Stimulated activated memory B cell treated with anti-CD40 and anti-IgM and Interleukin-4, amounts not matched to agents 10 μg/mL and 1 μg/mL and 100 μg/mL, for 72 hours (primary cell): Measurements from ENCODE around the gene ADRA2B.
A peak's percentile ranks its signal among the peaks of the same experiment; 100 is the strongest.
"Not testable (repeated sequence)": the region's sequence is repeated elsewhere in the genome, so short reads cannot be mapped to it uniquely, and the experiment has no call there.

Experiments used
- ATAC-seq: fragments of 150-1000 bp; cut with Tn5 transposase; 2 replicates; pipeline ENCODE4 v1.10.0; 2021
- H3K27ac Mint-ChIP-seq: one replicate; pipeline ENCODE4 v1.8.0; 2022; ENCODE audit warnings: mild to moderate bottlenecking, mixed read lengths
- H3K27me3 Mint-ChIP-seq: one replicate; pipeline ENCODE4 v1.8.0; 2022; ENCODE audit warnings: mixed read lengths
- H3K36me3 Mint-ChIP-seq: one replicate; pipeline ENCODE4 v1.8.0; 2022; ENCODE audit warnings: mixed read lengths
- H3K4me1 Mint-ChIP-seq: one replicate; pipeline ENCODE4 v1.8.0; 2022; ENCODE audit warnings: mixed read lengths
- H3K4me3 Mint-ChIP-seq: one replicate; pipeline ENCODE4 v1.8.0; 2022; ENCODE audit warnings: mild to moderate bottlenecking, moderate library complexity, mixed read lengths
- H3K9me3 Mint-ChIP-seq: one replicate; pipeline ENCODE4 v1.8.0; 2022; ENCODE audit warnings: mixed read lengths

The ADRA2B gene

DNA sequence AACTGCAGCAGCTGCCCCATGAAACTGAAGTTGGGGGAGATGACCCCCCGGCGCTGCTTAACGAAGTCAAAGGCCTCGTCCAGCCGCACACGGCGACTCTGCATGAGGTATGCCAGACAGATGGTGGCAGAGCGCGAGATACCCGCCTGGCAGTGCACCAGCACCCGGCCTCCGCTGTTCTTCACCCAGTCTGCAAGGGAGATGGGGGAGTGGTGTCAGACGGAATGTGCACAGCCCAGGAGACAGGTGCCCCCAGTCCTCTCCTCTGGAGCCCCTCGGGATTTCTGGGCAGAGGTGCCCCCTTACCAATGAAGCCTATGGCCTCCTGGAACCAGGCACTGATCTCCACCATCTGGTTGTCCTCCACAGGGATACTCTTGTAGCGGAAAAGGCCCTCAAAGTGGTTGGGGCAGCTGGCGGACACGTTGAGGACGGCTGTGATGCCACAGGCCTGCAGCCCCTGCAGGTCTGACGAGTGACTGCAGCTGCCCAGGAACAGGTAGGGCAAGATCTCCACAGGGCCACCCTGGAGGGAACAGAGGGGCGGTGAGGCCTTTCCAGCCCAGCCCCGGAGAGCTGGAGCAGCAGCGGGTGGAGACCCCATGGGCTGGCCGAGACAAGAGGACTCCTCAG lies 27.6 kb upstream of the ADRA2B start:
- H3K4me3 Mint-ChIP-seq = peak overlapping the region; percentile 93
- no peaks in the 10 kb centered on the region for H3K9me3 Mint-ChIP-seq
- no peak for ATAC-seq
- peaks cover 82% of the 10 kb centered on the region for H3K4me1 Mint-ChIP-seq
- no peaks in the 10 kb centered on the region for H3K27me3 Mint-ChIP-seq
- H3K36me3 Mint-ChIP-seq = peaks cover 27% of the 10 kb centered on the region
- peak overlapping the region; percentile 96 for H3K27ac Mint-ChIP-seq

DNA sequence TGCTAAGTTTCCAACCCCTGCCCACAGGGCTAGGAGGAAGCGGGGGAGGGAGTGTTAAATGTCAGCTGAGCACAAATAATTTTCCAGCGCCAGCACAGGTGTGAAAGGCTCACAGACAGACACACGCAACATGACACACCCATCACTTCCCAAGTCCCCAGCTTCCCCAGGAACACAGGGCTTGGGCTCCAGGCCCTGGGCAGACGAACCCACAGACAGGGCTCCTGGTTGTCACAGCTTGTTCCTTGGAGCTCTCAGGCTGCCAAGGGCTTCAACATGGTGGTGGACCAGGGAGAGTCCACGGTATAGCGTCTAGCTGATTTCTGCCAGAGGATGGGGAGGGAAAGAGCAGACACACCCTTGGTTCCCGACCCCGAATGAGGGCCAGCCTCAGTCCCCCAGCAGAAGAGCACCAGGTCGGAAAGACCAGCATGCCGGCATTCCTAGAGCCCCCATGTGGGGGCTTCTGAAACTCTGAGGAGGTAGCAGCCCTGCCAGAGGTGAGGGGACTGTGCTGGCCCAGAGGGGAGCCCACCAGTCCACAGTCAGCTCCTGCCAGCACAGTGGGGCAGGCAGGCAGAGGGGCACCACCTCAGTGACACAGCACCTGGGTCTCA lies 27.0 kb upstream of the ADRA2B start:
- Mint-ChIP-seq H3K27me3 (no peaks in the 10 kb centered on the region), H3K36me3 (peaks cover 27% of the 10 kb centered on the region), H3K4me3 (peak overlapping the region; percentile 93), H3K9me3 (no peaks in the 10 kb centered on the region), H3K27ac (peak overlapping the region; percentile 96), H3K4me1 (peaks cover 82% of the 10 kb centered on the region)
- ATAC-seq = no peak

DNA sequence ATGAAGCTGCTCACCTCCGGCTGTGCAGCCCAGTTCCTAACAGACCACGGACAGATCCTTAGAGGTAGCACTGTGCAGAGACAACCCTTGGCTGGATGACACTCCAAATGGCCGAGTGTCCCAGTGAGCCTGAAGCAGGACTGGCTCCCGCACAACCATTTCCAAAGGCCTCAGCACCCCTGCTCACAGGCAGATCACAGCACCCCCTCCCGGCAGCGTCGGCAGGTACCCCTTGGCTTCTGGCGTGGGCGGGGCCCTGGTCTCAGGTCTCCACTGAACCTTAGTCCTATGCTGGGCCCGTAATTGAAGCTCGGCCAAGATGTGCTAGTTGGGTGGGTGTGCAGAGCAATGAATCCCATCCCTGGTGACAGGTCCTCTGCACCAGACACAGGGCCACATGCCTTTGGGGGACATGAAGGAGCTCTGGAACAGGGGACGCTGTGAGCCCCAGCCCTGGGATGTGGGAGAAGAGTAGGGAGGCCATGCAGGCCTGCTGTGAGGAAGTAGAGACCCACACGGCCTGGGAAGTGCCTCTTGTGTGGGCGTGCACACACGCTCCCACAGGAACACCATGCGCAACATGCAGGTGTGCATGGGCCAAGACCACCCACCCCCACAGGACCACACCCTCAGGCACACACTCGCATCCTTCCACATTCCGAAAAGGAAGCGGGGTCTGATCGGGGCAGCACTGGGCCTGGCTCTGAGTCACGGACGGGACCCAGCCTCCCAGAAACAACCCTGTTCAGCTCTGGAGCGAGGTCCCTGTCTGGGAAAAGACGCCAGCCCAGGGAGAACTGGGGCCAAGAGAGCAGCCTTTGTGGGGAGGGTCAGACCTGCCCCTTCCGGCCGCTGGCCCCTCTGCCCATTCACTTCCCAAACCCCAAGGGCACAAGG lies 26.1 kb upstream of the ADRA2B start:
- Mint-ChIP-seq H3K4me3 (peak overlapping the region; percentile 93), H3K9me3 (no peaks in the 10 kb centered on the region), H3K27me3 (no peaks in the 10 kb centered on the region), H3K36me3 (peaks cover 27% of the 10 kb centered on the region), H3K4me1 (peaks cover 78% of the 10 kb centered on the region), H3K27ac (peak overlapping the region; percentile 96)
- no peak for ATAC-seq

DNA sequence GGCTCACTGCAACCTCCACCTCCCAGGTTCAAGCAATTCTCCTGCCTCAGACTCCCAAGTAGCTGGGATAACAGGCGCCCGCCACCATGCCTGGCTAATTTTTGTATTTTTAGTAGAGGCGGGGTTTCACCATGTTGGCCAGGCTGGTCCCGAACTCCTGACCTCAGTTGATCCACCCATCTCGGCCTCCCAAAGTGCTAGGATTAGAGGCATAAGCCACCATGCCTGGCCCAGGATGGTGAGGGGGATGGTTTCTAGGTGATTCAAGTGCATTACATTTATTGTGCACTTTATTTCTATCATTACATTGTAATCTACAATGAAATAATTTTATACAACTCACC lies 25.2 kb upstream of the ADRA2B start:
- H3K4me3 Mint-ChIP-seq, H3K27me3 Mint-ChIP-seq, H3K9me3 Mint-ChIP-seq, ATAC-seq: not testable (repeated sequence)
- Mint-ChIP-seq H3K36me3 (peaks cover 27% of the 10 kb centered on the region), H3K4me1 (peaks cover 69% of the 10 kb centered on the region), H3K27ac (peak overlapping the region; percentile 96)

DNA sequence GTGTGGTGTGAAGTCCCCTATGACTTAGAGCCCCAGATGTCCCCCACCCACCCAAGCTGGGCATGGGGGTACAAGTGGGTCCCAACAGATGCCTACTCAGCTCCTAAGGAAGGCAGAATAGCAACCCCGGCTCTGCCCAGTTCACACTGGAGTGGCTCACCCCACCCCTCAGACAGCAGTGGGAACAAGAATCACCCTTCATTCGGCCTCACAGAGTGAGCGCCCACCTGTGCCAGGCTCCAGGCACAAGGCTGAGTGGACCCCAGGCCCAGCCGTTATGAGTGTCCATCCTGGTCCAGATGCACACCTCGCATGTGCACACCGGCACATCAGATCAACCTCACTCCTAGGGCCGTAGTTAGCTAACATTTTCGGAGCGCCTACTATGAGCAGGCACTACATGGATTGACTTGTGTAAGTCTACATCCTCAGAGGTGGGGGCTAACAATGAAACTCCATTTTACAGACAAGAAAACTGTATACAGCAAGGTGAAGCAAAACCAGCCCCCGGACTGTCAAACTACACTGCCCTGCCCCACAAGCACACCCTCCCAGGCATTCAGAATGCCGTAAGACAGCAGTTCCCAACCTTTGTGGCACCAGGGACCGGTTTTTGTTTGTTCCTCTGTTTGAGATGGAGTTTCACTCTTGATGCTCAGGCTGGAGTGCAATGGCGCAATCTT lies 24.7 kb upstream of the ADRA2B start:
- Mint-ChIP-seq H3K36me3 (peaks cover 27% of the 10 kb centered on the region), H3K4me1 (peaks cover 64% of the 10 kb centered on the region), H3K4me3 (no peak overlapping the region), H3K27ac (peak overlapping the region; percentile 96), H3K27me3 (no peaks in the 10 kb centered on the region), H3K9me3 (no peaks in the 10 kb centered on the region)
- ATAC-seq = no peak

DNA sequence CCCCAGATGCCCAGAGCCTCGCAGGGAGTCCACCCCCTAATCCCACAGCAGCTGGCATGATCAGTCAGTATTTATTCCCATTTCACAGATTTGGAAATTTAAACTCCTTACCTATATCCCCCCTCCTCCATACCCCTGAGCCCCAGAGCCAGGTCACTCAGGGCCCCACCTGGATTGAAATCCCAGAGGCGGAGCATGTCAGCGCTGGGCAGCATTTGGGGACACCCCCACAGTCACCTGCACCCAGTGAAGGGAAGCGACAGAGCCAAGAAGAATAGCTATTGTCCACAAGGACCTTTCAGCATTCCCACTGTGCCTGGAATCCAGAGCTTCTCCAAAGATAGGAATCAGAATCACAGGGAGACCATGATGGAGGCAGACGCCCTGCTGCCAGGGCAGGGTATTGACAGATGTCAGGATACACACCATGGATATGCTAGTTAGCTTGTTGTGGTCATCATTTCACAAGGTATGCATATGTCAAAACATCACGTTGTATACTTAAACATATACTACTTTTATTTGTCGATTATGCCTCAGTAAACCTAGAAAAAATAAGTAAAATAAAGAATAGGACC lies 22.9 kb upstream of the ADRA2B start:
- Mint-ChIP-seq H3K4me3 (no peak overlapping the region), H3K9me3 (no peaks in the 10 kb centered on the region), H3K27me3 (no peaks in the 10 kb centered on the region), H3K36me3 (peaks cover 23% of the 10 kb centered on the region), H3K27ac (peak overlapping the region; percentile 57), H3K4me1 (peaks cover 53% of the 10 kb centered on the region)
- ATAC-seq = no peak

DNA sequence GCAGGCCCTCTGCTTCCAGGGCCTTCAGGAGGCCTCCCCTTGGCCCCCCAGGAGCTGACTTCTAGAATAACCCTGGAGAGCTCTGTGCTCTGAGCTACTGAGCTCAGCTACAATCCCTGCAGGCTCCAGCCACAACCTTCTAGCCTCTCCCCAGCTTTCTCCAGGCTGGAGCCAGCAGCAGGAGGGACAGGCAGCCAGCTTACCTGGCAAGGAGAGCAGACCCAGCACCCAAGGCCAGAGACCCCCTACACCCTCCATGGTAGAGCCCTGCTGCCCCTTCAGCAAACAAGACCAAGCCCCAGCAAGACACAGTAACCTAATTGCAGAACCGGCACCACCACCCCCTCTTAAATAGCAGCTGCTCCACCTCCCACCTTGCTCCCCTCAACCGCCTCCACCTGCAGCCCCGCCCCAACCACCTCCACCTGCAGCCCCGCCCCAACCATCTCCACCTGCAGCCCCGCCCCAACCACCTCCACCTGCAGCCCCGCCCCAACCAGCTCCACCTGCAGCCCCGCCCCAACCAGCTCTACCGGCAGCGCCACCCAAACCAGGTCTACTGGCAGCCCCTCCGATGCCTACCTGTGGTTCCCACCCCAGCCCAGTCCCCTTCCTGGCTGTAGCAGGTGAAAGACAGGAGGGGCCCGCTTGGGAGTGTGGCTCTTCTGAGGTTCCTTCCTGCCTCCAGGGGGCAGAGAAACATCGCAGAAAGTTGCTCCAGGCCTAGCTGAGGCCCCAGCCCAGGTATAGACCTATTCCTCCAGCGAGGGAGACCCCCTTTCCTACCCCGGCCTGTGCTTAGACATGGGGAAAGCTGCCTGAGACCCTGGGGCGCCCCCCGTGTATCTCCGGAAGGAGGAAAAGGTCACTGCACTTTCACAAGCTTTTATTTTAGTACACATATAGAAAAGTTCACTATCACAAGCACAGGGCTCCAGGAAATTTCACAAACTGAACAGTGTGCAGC lies 22.1 kb upstream of the ADRA2B start, which contains the start of gene ASTL:
Gene ASTL (minus strand): TSS at position 324 of the 967 bp plus-strand sequence. CDS start 66 bp downstream, at position 258.
- H3K9me3 Mint-ChIP-seq = no peaks in the 10 kb centered on the region
- no peak within 1 kb of the TSS for H3K4me3 Mint-ChIP-seq
- H3K36me3 Mint-ChIP-seq = peaks cover 15% of the 10 kb centered on the region
- H3K4me1 Mint-ChIP-seq = peaks cover 45% of the 10 kb centered on the region
- H3K27ac Mint-ChIP-seq = peak within 1 kb of the TSS; percentile 57
- H3K27me3 Mint-ChIP-seq = no peaks in the 10 kb centered on the region
- ATAC-seq = peak; percentile 76

DNA sequence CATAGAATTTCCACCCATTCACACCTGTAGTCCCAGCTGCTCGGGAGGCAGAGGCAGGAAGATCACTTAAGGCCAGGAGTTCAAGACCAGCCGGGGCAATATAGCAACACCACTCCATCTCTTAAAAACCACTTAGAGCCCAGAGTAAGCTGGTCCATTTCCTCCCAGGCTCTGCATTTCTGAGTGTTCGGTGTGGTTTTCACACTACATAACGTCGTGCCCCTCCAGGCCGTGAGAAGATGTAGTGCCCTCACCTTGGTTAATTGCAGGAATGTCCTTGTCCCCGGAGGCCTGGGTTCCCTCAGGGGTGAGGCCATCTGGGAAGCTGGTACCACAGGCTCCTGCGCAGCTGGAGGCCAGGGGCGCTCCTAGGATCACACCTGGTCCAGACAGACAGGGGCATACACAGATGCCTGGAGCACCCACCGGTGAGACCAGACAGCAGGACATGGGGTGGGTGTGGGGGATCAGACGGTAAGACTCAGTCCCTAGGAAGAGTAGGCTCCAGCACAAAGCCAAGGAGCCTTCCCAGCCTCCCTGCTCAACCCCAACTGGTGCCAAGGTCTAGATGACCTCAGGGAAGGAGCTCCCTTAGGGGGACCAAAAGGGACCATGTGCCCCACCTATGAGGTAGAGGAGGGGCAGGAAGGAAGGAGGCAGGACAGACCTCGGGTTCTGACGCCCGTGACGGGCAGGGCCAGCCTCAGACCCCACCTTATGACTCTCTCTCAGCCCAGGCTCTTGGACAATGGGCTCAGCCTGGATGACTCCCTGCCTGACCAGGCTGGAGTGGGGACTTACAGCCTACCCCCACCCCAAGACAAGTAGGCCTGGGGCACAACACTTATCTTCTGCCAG lies 21.2 kb upstream of the ADRA2B start:
- no peak overlapping the region for H3K4me3 Mint-ChIP-seq
- H3K9me3 Mint-ChIP-seq = no peaks in the 10 kb centered on the region
- peaks cover 36% of the 10 kb centered on the region for H3K4me1 Mint-ChIP-seq
- H3K36me3 Mint-ChIP-seq = peaks cover 7% of the 10 kb centered on the region
- H3K27me3 Mint-ChIP-seq = no peaks in the 10 kb centered on the region
- H3K27ac Mint-ChIP-seq = peak overlapping the region; percentile 57
- ATAC-seq = no peak

DNA sequence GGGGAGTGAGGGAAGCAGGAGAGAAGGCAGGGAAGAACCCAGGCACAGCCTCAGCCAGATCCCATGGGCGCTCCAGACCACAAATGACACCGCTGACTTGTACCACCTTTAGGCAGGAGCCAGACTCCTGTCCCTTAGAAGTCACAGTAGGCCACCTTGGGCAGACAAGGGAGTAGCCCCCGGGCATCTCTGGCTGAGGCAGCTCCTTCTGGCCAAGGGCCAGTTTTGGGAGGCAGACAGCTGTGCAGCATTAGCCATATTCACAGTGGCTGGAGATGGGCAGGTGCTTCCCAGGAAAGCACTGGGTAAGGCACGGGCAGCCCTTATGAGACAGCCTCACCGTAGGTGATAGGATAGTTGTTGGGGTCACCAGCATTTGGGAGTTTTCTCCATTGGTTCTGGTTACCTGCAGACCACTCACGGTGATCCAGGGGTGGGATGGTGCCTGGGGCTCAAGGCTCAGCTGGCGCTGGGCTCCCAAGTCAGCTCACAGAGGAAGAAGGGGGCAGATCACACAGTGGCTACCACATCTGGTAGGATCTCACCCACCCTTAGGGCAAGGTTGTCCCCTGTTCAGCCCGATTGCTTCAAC lies 19.9 kb upstream of the ADRA2B start:
- Mint-ChIP-seq H3K4me1 (peaks cover 23% of the 10 kb centered on the region), H3K27ac (no peak overlapping the region), H3K4me3 (no peak overlapping the region), H3K27me3 (no peaks in the 10 kb centered on the region), H3K9me3 (no peaks in the 10 kb centered on the region), H3K36me3 (peaks cover 8% of the 10 kb centered on the region)
- no peak for ATAC-seq

DNA sequence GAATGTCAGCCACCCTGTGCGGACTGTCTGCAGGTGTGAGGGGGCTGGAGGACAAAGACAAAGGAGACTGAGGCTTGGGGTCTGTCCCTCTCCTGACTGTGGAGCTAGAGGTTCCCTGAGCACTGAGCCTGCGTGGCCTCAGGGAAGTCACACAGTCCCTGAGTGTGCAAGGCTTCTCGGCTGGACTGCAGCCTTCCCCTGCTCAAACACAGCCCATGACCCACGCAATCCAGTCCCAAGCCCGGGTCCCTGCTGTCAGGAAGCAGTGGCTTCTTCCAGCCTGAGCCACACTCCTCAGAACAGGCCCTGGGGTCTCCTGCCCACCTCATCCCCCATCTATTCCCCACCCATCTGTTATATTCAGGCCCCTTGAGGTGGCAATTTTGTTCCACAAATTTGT lies 19.2 kb upstream of the ADRA2B start:
- no peaks in the 10 kb centered on the region for H3K27me3 Mint-ChIP-seq
- no peak for ATAC-seq
- no peak overlapping the region for H3K4me3 Mint-ChIP-seq
- H3K9me3 Mint-ChIP-seq = no peaks in the 10 kb centered on the region
- H3K36me3 Mint-ChIP-seq = peaks cover 8% of the 10 kb centered on the region
- H3K4me1 Mint-ChIP-seq = peaks cover 20% of the 10 kb centered on the region
- no peak overlapping the region for H3K27ac Mint-ChIP-seq

DNA sequence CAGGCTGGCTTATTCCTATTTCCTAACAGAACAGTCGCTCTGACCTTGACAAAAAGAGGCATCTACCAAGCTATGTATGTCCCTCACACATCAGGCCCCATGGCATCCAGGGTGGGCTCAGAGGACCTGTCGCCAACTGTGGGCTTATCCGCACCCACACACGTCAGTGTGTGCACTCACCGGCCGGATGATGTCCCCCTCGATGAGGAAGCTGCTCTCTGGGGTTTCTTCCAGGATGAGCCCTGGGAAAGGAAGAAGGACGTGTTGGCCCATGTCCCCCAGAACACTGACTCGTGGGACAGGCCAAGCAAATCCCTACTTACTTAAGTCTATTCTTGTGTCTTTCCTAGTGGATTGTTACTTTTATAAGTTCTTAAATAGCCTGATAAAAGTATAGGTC lies 18.8 kb upstream of the ADRA2B start:
- no peak overlapping the region for H3K27ac Mint-ChIP-seq

DNA sequence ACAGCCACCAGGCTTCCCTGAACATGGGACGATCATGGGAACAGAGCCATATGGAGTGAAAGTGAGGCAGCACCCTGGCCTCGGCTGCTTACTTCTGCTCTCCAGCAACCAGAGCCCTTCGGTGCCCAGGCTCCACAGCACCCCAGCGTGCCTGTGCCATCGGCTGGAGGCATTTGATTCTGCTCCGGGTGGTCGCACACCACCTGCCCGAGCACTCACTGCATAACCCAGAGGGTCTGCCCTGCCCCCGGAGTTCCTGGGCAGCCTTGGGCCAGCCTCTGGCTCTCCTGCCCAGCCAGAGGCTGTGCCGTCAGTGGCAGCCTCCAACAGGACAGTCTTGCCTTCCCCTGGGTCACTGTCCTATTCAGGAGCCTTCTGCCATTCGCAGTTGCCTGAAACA lies 18.1 kb upstream of the ADRA2B start:
- H3K27me3 Mint-ChIP-seq = no peaks in the 10 kb centered on the region
- ATAC-seq = no peak
- H3K4me1 Mint-ChIP-seq = peaks cover 15% of the 10 kb centered on the region
- no peaks in the 10 kb centered on the region for H3K9me3 Mint-ChIP-seq
- H3K4me3 Mint-ChIP-seq = no peak overlapping the region
- H3K36me3 Mint-ChIP-seq = peaks cover 8% of the 10 kb centered on the region
- no peak overlapping the region for H3K27ac Mint-ChIP-seq

More for the DNA sequence above, 18.8 kb upstream of the ADRA2B start:
- no peak for ATAC-seq
- Mint-ChIP-seq H3K9me3 (no peaks in the 10 kb centered on the region), H3K4me3 (no peak overlapping the region), H3K27me3 (no peaks in the 10 kb centered on the region), H3K4me1 (peaks cover 20% of the 10 kb centered on the region), H3K36me3 (peaks cover 8% of the 10 kb centered on the region)
